Stimulated activated CD8-positive, alpha-beta memory T cell treated with anti-CD3 and anti-CD28 coated beads, Interleukin-12 subunit alpha, Interleukin-12 subunit beta, amount 100 ng/mL, for 4 hours (primary cell): ENCODE data around the gene TNFRSF8.
"Not testable (repeated sequence)": the region's sequence is repeated elsewhere in the genome, so short reads cannot be mapped to it uniquely, and the experiment has no call there.

Experiments used
- DNase-seq: peaks from one replicate; pipeline ENCODE4 v3.0.0-alpha.2; 2020; ENCODE audit warnings: low read depth

Gene TNFRSF8

DNA sequence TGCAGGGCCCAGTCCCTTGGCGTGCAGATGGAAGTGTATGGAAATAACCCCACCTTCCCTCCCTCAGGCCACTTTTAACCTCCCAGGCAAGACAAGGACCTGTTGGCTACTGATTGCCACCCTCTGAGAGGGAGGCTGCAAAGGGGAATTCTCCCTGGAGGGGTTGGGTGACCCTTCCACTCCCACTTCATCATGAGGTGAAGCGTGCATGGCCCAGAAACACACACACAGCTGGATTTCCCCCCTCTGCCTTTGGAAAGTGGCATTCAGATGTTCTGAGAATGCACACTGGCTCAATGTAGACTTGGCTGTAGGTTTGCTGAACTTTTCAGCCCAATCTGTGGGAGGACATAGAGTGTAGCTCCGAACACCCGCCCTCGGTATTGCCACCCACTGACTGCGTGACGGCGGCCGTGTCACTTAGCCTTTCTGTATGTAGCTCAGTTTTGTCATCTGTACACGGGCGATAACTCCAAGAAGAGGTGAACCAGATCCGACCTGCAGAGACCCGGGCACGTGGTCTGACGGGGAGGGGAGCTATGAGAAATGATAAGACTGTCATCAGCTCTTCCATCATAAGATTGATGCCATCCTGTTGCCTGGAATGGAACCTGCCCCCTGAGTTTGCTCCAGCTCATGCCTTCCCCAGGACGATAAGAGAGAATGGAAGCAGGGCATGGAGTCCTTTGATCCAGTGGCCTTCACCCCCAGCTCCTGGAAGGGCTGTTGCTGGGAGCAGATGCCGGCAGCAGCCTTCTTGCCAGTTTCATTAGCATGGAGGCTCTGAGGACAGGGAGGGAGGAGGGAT lies 24.5 kb upstream of the TNFRSF8 start:
- no peak for DNase-seq

GRCh38 chr1:12039164-12039525 lies 24.0 kb upstream of the TNFRSF8 start:
- no peak for DNase-seq

DNA sequence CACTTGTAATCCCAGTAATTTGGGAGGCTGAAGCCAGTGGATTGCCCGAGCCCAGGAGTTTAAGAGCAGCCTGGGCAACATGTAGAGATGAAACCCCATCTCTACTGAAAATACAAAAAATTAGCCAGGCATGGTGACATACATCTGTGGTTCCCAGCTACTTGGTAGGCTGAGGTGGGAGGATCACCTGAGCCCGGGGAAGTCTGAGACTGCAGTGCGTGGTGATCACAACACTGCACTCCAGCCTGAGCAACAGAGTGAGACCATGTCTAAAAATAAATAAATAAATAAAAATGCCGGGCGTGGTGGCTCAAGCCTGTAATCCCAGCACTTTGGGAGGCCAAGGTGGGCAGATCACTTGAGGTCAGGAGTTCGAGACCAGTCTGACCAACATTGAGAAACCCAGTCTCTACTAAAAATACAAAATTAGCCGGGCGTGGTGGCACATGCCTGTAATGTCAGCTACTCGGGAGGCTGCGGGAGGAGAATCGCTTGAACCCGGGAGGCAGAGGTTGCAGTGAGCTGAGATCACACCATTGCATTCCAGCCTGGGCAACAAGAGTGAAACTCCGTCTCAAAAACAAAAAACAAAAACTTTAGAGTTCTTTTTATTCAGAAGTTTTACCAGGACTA lies 23.2 kb upstream of the TNFRSF8 start:
- DNase-seq = not testable (repeated sequence)

GRCh38 chr1:12040457-12041051 lies 22.5 kb upstream of the TNFRSF8 start:
- DNase-seq = no peak

DNA sequence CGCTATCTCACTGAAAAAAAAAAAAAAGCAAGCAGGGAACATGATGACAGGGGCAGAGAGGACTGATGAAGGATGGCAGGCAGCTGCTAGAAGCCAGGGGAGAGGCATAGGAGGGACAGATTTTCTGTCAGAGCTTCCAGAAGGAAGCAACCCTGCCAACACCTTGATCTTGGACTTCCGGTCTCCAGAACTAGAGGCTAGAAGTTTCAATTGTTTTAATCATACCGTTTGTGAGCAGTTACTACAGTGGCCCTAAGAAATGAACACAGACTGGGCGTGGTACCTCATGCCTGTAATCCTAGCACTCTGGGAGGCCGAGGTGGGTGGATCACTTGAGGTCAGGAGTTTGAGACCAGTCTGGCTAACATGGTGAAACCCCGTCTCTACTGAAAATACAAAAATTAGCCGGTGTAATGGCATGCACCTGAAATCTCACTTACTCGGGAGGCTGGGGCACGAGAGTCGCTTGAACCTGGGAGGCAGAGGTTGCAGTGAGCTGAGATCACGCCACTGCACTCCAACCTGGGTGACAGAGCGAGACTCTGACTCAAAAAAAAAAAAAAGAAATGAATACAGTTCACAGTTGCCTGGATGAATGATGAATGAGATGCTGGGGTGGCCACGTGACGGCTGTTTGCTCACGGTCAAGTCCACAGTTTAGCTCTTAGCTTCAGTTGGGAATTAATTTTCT lies 18.8 kb upstream of the TNFRSF8 start:
- not testable (repeated sequence) for DNase-seq

DNA sequence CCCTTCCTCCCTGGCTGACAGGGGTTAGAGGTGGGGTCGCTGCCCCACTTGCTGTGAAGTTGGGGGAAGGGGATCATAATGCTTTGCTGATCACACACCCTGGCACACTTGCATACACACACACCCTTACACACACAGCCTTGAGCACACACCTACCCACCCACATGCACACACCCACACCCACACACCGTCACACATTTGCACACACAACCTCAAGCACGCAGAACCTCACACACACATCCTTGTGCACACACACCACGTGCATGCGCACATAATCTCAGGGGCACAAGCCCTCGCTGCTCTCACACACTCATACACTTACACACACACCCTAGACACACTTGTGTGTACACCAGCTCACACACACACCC lies 16.4 kb upstream of the TNFRSF8 start:
- DNase-seq = no peak

DNA sequence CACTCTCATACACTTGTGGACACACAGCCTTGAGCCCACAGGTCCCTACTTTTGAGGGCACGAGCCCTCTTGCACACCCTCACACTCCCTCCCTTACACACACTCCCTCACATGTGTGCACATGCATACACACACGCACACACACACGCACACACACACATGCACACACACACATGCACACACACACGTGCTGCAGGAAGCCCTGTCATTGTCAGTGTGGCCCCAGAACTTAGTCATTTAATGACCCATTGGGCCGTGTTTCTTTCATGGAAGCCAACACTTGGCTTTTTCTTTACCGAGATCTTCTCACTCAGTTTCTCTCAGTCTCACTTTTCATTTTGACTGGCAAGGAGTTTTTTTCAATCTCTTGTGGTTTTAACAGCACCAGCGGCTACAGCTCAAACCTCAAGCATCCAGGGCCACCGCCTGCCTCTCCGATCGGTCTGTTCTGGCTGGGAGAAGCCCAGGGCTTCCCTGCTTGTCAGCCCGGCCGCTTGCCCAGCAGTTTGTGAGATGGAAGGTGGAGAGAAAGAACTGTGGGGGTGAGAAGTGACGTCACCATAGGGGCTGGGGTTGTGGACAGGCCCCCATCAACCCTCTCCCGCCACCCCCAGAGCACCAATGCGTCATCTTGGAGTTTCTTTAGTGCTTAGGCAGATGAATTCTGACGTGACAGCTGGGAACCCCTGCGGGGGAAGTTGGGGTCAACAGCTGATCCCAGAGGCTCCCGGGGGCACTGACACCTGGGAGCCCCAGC lies 15.8 kb upstream of the TNFRSF8 start:
- peak; percentile 36 for DNase-seq

GRCh38 chr1:12048372-12048771 lies 14.7 kb upstream of the TNFRSF8 start:
- no peak for DNase-seq

- no peak for DNase-seq
Measured at GRCh38 chr1:12049616-12050015, 13.5 kb upstream of the TNFRSF8 start.

DNA sequence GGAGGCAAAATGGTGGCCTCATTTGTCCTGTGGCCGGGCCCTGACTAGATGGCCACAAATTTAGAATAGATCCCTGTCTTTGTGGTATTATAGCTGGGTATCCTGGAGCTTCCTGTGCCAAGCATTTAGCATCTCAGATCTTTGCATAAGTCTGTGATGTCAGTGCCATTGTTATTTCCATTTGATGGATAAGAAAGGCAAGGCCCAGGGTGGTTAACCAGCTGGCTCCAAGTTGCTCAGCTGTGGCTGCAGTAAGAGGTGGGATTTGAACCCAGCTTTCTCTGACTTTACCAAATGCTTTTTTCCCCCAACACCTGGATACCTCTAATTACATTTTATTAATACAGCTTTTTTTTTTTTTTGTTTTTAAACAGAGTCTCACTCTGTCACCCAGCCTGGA lies 11.7 kb upstream of the TNFRSF8 start:
- no peak for DNase-seq

GRCh38 chr1:12052008-12052573 lies 11.0 kb upstream of the TNFRSF8 start:
- DNase-seq = no peak

DNA sequence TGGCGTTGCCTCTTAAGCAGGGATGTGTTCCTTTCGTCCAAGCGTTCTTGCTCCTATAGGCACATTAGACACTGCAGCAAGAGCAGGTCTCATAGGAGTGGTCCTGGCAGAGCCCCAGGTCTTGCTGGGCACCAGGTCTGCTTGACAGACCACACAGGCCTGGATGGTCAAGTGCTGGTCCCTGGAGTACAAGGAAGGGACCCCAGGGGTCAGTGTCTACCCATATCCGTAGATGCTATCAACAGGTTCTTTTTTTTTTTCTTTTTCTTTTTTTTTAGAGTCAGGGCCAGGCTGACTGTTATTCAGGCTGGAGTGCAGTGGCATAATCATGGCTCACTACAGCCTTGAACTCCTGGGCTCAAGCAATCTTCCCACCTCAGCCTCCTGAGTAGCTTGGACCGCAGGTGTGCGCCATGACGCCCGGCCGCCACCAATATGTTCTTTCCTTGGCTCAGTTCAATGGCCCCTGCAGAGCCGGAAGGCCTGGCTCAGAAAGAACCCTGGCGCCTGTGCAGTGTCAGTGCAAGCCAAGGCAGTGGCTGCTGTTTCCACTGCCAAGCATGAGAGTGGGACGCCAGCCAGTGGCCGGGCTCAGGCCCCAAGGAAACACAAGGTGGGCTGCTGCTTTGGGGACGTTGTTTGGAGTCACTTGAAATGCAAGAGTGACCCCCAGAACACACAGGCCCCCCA lies 10.0 kb upstream of the TNFRSF8 start:
- no peak for DNase-seq

DNA sequence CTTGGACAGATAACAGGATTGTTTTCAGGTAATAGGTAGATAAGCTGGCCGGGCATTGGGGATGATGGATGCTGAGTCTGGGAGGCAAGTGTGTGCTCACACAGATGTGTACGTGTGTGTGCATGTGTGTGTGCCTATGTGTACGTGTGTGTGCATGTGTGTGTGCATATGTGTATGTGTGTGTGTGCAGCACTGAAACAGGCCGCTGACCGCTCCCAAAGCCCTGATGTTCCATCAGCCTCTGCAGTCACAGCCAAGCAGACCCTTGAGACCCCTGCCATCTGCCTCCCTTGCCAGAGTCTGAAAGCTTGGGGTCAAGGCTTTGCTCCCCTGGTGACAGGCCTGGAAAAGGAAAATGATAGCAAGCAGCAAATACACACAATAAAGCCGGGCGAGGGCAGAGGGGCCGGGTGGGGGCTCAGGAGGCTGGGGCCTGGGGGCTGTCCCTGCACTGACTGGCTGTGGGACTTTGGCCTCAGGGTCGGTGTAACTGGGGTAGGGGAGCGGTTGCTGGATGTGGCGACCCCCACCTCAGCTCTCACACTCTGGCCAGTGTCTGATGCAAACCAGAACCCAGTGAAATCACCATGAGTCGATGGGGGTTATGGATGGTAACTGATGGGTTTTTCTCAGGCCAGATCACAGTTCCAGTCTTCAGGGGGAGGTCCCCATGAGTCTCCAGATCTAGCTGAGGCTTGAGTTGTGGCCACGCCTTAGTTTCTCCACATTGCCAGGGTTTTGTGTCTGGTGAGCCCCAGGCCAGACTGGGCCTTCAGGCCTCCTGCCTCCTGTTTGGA lies 9.2 kb upstream of the TNFRSF8 start:
- DNase-seq = no peak

GRCh38 chr1:12055259-12055658 lies 7.8 kb upstream of the TNFRSF8 start:
- no peak for DNase-seq

DNA sequence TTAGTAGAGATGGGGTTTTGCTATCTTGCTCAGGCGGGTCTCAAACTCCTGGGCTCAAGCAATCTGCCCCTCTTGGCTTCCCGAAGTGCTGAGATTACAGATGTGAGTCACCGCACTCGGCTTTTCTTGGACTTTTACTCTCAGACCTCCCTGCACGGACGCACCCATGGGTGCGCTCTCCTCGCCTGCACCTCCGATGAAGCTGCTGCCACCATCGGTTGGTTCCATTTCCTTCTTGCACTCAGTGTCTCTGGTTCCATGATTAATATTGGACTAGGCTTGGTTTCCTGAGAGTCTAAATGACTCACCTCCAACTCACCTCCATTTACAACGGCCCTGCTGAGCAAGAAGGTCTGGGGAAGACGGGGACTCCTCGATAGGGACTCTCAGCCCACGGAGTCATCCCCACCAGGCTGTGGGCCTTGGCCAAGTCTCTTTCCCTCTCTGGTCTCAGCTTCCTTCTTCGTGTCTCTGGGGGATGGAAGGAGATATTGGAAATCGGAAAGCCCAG lies 6.7 kb upstream of the TNFRSF8 start:
- DNase-seq = no peak

GRCh38 chr1:12057382-12057781 lies 5.7 kb upstream of the TNFRSF8 start:
- DNase-seq = no peak

GRCh38 chr1:12057940-12058687 lies 5.0 kb upstream of the TNFRSF8 start:
- no peak for DNase-seq

GRCh38 chr1:12059226-12059625 lies 3.9 kb upstream of the TNFRSF8 start:
- no peak for DNase-seq

DNA sequence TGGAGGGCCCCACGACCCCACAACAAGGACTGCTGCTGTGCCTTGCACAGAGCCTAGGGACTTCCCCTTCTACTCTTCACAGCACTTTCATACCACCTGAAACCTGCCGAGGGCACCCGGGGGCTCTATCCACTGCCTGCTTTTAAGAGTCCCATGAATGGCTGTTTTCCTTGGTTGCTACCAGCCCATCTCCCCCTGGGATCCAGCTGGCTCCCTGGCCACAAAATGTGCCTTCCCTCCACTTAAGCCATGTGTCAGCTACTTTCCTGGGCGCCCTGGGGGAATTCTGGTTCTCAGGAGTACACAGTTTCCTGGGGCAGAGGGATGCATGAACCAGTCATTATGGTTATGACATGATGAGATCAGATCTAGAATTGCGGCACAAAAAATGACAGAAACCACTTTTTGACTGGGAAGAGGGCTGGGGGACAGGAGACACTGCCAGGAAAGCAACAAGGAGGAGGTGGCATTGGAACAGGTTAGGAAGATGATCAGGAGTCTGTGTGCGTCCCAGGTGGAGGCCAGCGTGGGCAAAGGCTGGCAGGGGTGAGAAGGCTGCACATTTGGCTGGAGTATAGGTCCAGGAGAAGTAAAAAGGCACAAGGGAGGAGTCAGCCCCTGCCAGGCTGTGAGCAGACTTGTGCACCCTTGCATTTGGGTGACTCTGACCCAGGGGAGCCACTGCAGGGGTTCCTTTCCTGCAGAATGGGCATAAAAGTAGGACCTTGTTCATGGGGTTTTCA lies 3.2 kb upstream of the TNFRSF8 start:
- DNase-seq = no peak
